ENCODE data around the gene TIGD3. TPM values are rescaled to one million over a fixed set of nuclear protein-coding genes. Genes with fewer than 3 reads are reported as not detected.

TIGD3 gene
- total RNA-seq, 4 donors from 2014 or later = 0.19 to 0.26 (median 0.20) TPM; not detected in 1

DNA sequence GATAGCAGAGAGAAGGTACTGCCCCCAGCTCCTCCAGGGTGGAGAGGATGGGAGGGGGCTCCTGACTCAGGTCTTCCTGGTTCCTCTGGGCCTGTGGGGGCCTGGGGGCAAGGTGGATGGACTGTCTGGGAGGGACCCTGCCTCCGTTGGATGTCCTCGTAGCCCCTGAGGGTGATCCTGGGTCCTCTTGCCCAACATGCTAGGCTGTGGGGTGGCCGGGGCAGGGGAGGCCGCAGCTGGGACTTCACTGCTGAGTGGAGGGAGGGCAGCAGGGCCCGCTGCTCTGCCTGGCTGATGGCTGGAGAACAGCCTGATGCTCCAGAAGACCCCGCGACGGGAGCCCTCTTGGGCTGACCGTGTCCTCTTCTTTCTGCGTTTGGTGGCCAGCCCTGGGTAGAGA, 45.3 kb downstream of the TIGD3 start:
- intact Hi-C loops (cut with DNase I; ENCODE audit: low total_unique reads) = no loop called here
- 92% methylated on average over 9 of the region's 10 CpGs; no CpG with 5 or more reads in 1 of the 2 donors for WGBS, 2 donors
- H3K4me3 ChIP-seq (ENCODE audit: low read depth, poor library complexity, severe bottlenecking) = no peak overlapping the region
- DNase-seq (ENCODE audit: low spot score in 2 of 2) = no peak
- no peak for TF ChIP-seq POLR2A (IDR thresholded peaks at IDR 0.05)
- TF ChIP-seq, protein P1, sequence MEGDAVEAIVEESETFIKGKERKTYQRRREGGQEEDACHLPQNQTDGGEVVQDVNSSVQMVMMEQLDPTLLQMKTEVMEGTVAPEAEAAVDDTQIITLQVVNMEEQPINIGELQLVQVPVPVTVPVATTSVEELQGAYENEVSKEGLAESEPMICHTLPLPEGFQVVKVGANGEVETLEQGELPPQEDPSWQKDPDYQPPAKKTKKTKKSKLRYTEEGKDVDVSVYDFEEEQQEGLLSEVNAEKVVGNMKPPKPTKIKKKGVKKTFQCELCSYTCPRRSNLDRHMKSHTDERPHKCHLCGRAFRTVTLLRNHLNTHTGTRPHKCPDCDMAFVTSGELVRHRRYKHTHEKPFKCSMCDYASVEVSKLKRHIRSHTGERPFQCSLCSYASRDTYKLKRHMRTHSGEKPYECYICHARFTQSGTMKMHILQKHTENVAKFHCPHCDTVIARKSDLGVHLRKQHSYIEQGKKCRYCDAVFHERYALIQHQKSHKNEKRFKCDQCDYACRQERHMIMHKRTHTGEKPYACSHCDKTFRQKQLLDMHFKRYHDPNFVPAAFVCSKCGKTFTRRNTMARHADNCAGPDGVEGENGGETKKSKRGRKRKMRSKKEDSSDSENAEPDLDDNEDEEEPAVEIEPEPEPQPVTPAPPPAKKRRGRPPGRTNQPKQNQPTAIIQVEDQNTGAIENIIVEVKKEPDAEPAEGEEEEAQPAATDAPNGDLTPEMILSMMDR (IDR thresholded peaks at IDR 0.05) = no peak

DNA sequence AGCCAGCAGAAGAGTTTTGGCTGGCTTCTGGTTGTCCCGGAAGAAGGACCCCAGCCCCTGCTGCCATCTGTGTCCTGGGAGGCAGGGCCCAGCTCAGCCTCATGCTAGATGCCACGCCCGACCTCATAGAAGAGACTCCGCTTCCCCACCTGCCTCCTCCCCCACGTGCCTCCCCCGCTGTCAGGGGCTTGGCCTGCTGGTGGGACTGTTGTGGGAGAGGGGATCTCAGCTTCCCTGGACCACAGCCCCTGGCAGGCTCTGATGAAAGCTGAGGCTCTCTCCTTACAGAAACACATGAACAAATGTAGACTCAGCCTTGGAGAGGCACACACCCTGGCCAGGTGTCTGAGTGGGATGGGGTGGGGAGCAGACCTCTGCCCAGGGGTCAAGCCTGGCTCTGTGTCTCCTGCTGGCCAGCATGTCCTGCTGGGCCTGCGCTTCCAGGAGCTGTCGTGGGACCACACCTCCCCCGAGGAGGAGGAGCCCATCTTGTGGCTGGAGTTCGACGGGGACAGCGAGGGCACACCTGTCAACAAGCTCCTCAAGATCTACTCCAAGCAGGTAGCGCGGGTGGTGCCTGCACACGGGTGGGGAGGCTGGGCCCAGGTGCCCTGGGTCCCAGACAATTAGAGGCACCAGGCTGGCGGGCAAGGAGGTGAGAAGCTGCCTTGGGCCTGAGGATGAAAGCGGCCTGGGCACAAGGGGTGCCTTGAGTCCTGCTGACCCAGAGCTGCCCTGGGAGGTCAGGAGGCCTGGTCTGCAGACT, 45.9 kb downstream of the TIGD3 start:
- no peak for TF ChIP-seq POLR2A (IDR thresholded peaks at IDR 0.05)
- TF ChIP-seq, protein P1 (IDR thresholded peaks at IDR 0.05) = no peak
- 83 to 94% methylated on average over 6 to 15 of the region's 17 CpGs for WGBS, 2 donors
- intact Hi-C loops (cut with DNase I; ENCODE audit: low total_unique reads) = no loop called here
- no peak for DNase-seq (ENCODE audit: low spot score in 2 of 2)
- H3K4me3 ChIP-seq (ENCODE audit: low read depth, poor library complexity, severe bottlenecking) = no peak overlapping the region

DNA sequence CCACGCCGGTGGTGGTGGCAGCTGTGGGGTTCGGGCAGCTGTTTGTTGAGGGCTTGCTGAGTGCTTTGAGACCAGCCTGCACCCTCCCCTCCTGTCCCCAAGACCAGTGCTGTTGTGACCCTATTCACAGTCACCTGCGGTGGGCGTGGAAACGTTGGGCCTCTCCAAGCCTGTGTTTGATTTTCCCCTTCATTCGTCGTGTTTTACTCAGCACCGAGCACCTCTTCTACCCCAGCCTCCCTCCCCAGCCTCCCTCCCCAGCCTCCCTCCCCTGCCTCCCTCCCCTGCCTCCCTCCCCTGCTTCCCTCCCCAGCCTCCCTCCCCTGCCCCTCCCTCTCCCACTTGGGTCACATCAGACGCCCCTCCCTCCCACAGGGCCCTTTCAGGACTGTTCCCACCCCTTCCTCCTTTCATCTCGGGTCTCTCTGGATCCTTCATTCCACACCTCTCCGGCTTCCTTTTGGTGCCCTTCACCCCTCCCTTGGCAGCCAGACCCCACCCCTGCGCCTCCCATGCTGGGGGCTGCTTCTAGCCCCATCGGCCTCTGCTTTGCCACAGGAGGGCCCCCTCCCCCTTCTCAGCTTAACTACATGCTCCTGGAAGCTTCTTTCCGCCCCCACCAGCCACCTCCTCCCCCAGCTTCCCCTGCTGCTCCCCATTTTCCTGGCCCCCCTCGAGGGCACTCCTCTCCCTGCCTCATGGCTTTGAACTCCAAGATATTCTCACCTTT, 46.7 kb downstream of the TIGD3 start:
- WGBS, 2 donors = 77 to 80% methylated on average over 14 to 16 of the region's 16 CpGs
- intact Hi-C loops (cut with DNase I; ENCODE audit: low total_unique reads) = no loop called here
- H3K4me3 ChIP-seq (ENCODE audit: low read depth, poor library complexity, severe bottlenecking) = no peak overlapping the region
- DNase-seq (ENCODE audit: low spot score in 2 of 2) = no peak
- TF ChIP-seq, protein P1 (IDR thresholded peaks at IDR 0.05) = no peak
- TF ChIP-seq POLR2A (IDR thresholded peaks at IDR 0.05) = no peak

DNA sequence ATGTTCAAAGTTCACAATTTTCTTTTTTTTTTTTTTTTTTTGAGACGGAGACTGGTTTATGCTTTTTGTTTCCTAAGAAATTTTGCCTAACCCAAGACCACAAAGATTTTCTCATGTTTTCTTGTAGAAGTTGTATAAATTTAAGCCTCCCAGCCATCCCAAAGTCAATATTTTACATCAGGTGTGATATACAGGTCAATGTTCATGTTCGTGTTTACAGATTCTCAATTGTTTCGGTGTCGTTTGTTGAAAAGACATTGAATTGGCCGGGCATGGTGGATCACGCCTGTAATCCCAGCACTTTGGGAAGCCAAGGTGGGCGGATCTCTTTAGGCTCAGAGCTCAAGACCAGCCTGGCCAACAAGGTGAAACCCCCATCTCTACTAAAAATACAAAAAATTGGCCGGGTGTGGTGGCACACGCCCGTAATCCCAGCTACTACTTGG, 47.3 kb downstream of the TIGD3 start:
- intact Hi-C loops (cut with DNase I; ENCODE audit: low total_unique reads) = no loop called here
- 88 to 91% methylated on average over 10 of the region's 10 CpGs for WGBS, 2 donors
- TF ChIP-seq, protein P1 (IDR thresholded peaks at IDR 0.05) = no peak
- no peak for TF ChIP-seq POLR2A (IDR thresholded peaks at IDR 0.05)
- H3K4me3 ChIP-seq (ENCODE audit: low read depth, poor library complexity, severe bottlenecking) = no peak overlapping the region
- no peak for DNase-seq (ENCODE audit: low spot score in 2 of 2)

DNA sequence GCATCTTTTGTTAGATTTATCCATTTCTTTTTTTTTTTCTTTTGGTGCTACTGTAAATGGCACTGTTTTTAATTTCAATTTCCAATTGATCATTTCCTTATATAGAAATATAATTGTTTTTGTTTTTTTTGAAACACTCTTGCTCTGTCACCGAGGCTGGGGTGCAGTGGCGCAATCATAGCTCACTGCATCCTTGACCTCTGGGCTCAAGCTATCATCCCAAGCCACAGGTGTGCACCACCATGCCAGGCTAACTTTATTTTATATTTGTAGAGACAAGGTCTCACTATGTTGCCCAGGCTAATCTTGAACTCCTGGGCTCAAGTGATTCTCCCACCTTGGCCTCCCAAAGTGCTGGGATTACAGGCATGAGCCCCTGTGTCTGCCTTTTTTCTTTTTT, 48.2 kb downstream of the TIGD3 start:
- DNase-seq (ENCODE audit: low spot score in 2 of 2) = no peak
- TF ChIP-seq, protein P1 (IDR thresholded peaks at IDR 0.05) = no peak
- no peak for TF ChIP-seq POLR2A (IDR thresholded peaks at IDR 0.05)
- intact Hi-C loops (cut with DNase I; ENCODE audit: low total_unique reads) = no loop called here
- 74 to 86% methylated on average over 2 of the region's 2 CpGs for WGBS, 2 donors
- H3K4me3 ChIP-seq (ENCODE audit: low read depth, poor library complexity, severe bottlenecking) = no peak overlapping the region

Data from lower leg skin (tissue), 4 donors.